ENCODE results near the gene GINM1.

Gene GINM1, protein sequence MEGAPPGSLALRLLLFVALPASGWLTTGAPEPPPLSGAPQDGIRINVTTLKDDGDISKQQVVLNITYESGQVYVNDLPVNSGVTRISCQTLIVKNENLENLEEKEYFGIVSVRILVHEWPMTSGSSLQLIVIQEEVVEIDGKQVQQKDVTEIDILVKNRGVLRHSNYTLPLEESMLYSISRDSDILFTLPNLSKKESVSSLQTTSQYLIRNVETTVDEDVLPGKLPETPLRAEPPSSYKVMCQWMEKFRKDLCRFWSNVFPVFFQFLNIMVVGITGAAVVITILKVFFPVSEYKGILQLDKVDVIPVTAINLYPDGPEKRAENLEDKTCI

DNA sequence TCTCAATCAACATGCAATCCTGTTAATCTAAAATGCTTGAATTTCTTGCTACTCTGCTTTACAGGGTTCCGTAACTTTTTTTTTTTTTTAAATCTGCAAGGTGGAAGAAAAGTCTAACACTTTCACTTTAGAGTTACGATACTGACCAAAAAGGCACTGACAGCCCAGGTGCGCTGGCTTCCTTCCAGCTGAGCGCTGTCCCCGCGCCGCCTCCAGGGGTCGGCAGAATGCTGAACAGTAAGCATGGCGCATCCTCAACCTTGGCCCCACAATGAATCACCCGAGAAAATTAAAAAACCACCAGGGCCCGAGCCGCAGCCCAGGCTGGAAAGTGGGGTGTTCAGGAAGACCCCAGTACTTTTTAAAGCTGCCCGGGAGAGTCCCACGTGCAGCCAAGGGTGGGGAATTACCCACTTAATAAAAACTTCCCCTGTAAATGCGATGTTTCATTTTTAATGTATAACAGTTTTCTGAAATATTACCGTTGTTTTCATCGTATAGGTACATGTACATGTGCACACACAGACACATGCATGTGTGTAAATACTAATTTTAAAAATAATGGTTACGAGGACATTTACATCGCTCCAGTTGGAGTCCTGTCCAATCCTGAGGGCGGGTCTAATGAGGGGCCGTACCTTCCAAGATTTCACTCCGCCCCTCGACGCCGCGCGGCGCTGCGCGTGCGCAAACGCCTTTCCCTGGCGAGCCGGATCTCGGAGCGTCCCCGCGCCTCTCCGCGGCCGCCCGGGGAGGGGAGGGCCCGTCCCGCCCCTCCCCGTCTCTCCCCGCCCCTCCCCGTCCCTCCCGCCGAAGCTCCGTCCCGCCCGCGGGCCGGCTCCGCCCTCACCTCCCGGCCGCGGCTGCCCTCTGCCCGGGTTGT lies at the start of gene GINM1:
Gene GINM1 (plus strand): TSS at position 849 of the 883 bp plus-strand sequence. CDS start 40 bp downstream, outside the sequence.
- DNase-seq = peak; percentile 97

DNA sequence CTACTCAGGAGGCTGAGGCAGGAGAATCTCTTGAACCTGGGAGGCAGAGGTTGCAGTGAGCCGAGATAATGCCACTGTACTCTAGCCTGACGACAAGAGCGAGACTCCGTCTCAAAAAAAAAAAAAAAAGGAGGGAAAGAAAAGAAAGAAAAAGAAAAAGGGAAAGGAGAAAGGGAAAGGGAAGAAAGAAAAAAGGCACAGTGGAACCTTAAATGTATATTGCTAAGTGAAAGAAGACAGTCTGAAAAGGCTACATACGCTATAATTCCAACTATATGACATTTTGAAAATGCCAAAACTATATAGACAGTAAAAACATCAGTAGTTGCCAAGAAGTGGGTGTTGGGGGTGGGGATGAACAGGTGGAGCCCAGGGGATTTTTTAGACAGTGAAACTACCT lies 36.5 kb upstream of the GINM1 start:
- no peak for DNase-seq

DNA sequence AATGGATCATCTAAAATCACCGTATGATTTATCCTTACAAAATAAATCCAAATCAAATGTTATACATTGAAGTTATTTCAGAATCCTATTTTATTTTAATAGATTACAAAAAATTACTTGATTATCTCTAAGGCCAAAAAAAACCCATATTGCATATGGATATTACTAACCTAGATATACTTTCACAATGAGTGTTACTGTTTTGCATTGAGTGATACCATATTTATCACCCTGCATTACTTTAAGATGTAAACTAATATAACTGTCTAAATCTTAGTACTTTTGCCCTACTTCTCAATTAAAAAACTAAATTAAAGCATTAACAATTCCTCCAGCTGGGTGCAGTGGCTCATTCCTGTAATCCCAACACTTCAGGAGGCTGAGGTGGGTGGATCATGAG lies 31.4 kb upstream of the GINM1 start:
- DNase-seq = no peak

DNA sequence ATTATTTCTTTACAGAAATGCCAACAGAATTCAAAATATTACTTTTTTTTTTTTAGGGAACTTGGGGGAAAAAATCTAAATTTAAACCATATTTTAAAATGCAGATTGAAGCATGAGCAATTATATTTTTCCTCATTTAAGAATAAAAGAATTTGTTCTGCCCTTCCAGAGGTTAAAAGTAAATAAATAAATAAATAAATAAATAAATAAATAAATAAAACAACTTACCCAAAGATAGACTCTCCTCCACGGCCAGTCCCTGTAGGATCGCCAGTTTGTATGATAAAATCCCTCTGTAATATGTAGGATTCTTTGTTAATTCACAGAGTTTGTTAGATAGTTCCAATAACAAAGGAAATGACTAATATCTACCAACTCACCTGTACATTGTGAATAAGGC lies 25.0 kb upstream of the GINM1 start:
- DNase-seq = no peak

DNA sequence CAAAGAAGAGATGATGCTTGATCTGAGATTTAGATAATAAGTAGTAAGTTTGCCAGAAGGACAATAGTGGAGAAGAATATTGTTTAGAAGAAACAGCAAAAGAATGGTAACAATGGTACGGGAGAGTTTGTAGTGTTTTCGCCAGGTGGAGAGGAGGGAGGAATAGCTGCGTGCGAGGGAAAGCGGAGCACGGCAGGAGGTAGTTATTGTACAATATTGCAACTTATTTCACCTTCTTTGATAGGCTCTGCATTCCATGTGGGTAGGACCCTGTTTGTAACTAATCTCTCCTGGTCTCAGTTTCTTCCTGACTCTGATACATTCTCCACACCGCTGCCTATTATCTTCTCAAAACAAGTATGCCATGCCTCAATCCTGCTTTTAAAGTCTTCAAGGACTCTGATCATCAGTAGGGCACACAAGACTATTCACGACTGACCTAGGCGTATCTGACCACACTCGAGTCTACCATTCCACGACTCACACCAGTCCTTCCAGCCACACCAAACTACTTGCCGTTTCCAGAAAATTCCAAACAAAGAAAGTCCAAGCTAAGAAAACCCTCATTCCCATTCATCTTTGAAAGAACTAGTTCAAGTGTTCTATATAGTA lies 21.4 kb upstream of the GINM1 start:
- DNase-seq = no peak

DNA sequence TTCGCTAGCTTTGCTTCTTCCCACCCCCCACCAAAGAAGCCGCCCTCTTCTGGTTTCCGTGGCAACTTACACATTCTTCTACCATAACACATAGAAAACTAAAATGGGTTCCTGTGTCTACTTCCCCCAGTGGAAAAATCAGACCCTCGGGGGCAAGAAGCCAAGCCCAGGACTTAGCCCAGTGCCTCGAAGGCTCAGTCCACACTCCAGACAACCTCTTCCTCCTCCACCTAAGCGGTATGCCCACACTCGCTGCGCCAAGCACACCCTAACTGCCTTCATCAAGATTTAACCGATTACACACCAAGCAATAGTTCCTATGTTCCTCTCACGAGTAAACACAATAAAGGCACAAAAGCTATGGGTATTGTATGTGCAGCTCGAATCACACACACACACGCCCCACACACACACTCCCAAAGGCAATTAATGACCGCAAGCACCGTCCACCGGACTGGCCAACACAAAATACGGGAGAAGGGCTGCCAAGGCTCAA lies 20.9 kb upstream of the GINM1 start:
- DNase-seq = no peak

DNA sequence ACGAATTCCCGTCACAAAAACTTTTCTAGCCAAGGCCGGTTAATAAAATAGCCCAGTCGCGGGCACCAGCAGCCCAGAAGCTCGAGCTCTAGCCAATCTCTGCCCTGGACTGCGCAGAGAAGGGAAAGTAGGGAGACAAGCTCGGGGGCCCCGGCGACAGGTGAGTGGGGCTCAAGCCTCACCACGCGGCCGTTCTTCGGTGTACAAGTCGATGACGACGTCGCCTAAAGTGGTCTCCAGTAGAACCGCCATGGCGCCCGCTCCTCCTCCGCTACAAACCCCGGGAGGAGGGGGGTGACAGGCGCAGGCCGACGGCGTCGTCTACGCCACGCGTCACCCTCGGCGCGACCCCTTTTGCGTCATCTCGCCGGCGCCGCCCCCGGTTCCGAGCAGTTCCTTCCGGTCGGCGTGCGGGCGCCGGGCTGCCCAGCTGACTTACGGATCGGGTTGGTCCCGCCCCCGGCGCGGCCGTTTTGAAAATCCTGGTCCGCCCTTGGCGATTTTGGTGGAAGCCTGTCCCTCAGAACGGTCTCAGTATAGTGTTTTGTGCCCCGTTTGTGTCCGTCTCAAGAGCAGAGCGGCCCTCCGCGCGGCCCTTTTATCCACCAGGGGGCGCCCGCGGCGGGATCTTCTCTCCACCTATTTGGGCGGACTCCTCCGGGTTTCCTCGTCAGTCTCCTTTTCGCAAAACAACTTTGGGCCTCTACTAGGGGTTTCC lies 20.3 kb upstream of the GINM1 start, which contains the start of gene PPIL4:
Gene PPIL4 (minus strand): TSS at position 290 of the 718 bp plus-strand sequence. CDS start 38 bp downstream, at position 252.
- DNase-seq = peak; percentile 96

DNA sequence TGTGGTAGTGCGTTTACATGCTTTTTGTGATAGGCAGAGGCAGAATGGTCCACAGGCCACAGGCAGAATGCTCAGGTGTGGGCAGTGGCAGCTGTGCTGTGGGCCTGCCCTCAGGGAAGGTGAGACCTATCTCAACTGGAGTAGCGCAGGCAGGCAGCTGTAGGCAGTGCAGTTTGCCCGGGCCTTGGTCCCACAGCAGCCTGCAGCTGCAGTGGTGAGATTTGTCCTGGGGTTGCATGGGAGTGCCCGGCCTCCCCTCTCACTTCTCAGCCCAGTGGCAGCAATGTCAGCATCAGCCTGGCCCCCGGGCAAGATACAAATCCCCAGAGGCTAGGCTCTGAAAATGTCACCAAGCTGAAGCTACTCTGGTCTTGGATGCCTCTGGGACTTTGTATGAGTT lies 14.3 kb upstream of the GINM1 start:
- DNase-seq = no peak

DNA sequence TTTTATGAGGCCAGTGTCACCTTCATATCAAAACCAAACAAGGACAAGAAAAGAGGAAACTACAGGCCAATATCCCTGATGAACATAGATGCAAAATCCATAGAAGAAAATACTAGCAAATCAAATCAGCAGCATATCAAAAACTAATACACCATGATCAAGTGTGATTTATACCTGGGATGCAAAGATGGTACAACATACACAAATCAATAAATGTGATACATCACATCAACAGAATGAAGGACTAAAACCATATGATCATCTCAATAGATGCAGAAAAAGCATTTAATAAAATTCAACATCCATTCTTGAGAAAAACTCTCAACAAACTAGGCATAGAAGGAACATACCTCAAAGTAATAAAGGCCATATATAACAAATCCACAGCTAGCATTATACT lies 8.1 kb upstream of the GINM1 start:
- DNase-seq = no peak

DNA sequence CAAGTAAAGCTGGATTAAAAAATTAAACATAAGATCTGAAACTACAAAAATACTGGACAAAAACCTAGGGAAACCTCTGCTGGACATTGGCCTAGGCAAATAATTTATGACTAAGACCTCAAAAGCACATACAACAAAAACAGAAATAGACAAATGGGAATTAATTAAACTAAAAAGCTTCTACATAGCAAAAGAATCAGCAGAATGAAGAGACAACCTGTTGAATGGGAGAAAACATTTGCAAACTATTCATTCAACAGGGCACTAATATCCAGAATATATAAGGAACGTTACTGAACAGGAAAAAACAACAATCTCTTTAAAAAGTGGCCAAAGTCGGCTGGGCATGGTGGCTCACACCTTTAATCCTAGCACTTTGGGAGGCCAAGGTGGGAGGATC lies 6.8 kb upstream of the GINM1 start:
- no peak for DNase-seq

DNA sequence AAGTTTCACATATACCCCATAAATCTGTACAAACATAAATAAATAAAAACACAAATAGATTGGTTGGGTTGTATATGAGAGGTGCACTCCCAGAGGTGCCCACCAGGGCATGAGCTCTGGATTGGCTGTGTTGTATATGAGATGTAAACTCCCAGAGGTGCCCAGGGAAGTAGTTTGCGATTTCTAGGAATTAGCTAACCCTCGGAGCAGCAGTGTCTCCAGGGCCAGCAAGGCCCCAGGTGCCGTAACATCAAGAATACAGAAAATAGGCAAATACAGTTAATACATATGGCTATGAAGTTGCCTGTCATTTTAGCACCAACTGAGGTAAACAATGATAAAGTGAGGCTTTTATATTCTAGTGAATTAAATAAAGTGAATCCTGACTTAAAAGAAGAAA lies 5.4 kb upstream of the GINM1 start:
- no peak for DNase-seq

DNA sequence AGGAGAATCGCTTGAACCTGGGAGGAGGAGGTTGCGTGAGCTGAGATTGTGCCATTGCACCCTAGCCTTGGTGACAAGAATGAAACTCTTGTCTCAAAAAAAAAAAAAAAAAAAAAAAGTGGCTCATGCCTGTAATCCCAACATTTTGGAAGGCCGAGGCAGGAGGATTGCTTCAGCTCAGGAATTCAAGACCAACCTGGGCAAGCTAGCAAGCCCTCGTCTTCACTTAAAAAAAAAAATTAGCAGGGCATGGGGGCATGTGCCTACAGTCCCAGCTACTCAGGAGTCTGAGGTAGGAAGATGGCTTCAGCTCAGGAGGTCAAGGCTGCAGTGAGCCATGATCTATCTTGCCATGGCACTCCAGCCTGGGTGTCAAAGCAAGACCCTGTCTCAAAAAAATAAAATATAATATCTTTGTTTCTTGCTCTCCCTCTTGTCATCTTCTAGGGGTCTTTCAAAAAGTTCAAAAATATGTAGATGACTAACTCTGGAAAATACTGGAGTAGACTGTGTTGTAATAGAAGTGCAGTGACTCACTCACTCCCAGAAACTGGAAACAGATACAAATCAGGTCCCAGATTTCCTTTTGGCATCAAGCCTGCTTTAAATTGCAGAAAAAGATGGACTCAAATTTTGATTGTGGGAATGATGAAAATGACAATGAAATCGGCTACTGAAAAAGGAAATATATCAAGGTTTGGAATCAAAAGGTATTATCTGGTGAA lies 2.8 kb upstream of the GINM1 start:
- no peak for DNase-seq

DNA sequence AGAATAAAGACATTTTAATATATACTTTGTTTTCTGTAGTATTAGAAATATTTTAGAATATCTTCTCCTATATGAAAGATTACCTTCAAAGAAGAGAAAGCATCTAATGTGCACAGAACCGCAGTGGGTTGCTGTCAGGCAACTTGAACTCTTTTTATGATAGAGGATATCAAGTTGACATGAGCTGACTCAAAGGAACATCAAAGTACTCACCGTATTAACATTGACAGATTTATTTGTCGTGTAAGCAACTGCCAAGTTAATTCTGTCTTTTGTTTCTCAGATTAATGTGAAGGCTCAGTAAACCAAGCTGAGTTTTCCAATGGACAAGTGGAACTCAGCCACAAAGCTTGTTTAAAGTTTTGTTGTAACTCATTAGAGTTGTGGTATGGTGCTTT lies 2.2 kb upstream of the GINM1 start:
- no peak for DNase-seq

DNA sequence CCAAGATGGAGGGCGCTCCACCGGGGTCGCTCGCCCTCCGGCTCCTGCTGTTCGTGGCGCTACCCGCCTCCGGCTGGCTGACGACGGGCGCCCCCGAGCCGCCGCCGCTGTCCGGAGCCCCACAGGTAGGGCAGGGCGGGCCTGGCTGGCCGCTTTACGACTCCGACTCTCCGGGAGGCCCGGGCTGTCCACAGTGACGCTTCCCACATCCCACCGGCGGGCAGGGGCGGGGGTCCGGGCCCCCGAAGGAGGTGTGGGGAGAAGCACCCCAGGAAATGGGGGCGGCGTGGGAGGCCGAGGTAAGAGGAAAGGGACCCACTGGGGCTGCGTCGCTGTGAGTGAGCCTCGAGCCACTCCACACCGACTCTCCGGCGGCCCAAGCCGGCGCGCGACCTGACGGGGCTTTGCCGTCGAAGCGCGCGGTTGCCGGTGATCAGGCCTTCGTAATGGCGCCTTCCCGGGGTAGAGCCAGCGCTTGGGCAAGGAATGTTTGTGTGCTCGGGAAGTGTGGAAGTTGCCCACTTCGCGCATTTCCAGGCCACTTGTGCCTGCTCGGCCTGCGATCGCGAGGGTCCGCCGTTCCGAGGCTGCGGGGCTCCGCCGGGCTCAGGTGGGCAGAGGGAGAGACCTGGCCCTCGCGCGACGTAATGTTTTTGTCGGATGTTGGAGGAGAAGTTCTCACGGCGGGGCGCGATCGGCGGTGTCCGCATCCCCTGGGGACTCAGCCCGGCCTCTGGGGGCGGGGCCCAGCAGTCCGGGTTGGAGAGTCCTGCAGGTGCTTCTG lies 427 bp downstream of the GINM1 start:
- DNase-seq = peak; percentile 42

DNA sequence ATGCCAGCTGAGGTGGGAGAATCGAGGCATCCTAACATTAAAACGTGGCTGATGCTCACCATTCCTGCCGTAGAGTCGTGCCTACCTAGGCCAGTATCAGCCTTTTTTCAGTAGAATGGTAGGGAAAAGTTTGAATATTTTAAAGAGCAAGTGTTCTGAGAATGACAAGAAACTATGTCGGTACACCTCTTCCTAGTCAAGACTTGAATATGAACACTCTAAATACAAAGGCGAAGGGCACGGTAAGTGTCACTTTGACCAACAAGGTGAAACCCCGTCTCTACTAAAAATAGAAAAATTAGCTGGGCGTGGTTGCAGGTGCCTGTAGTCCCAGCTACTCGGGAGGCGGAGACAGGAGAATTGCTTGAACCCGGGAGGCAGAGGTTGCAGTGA lies 1.0 kb downstream of the GINM1 start:
- no peak for DNase-seq

DNA sequence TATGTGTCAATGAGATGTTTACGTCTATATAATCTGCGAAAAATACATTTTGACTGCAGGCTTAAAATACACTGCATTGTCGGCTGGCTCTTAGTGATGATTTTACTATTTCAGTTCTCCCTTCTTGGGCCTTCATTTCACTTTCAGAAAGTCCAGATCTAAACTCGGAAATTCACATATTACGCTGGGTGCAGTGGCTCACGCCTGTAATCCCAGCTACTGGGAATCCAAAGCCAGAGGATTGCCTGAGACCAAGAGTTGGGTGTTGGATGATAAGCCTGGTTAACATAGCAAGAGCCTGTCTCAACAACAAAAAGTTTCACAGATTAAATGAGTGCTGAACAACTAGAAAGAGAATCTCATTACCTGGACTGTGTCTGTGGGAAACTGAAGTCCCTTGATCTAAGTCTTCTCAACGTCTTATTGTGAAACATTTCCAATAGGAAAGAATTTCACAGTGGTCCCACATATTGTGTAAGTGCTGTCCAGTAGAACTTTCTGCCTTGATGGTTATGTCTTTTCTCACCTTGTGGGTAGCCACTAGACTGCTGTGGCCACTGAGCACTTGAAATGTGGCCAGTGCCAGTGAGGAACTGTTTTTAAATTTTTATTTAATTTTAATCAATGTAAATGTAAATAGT lies 1.9 kb downstream of the GINM1 start:
- no peak for DNase-seq

DNA sequence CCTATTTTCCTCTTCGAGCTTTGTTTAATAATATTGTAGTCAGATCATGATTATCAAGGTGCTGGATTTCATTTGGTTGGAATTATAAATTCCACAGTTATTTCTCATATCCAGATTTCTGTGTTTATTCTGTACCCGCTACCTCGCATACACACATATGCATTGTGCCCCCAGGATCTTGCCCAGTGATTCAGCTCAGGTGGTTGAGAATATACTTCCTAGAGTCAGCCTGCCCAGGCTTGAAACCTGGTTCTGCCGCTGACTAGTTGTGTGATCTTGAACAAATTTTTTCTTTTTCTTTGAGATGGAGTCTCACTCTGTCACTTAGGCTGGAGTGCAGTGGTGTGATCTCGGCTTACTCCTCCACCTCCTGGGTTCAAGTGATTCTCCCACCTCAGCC lies 14.7 kb downstream of the GINM1 start:
- no peak for DNase-seq

DNA sequence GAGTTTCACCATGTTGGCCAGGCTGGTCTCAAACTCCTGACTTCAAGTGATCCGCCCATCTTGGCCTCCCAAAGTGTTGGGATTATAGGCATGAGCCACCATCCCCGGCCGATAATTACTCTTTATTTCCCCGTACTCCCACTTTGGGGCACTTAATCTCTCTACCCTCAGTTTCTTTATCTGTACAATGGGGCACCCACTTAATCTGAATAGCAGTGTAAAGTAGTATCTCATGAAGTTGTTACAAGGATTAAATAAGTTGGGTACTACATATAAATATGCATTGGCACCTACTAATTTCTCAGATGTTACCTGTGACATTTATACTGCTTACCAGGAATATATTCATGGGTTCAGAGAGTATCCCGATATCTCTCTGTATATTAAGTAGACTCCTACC lies 15.2 kb downstream of the GINM1 start:
- DNase-seq = no peak

DNA sequence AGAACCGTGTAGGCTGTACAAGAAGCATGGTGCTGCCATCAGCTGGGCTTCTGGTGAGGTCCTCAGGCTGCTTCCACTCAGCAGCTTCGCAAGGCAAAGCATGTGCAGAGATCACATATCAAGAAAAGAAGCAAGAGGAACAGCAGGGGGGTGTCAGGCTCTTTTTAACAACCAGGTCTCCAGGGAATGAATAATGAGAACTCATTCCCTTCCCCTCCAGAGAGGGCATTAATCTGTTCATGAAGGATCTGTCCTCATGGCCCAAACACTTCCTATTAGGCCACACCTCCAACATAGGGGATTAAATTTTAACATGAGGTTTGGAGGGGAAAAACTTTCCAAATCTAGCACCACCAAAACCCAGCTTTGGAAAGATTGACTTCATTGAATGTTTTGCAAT lies 20.0 kb downstream of the GINM1 start:
- no peak for DNase-seq

DNA sequence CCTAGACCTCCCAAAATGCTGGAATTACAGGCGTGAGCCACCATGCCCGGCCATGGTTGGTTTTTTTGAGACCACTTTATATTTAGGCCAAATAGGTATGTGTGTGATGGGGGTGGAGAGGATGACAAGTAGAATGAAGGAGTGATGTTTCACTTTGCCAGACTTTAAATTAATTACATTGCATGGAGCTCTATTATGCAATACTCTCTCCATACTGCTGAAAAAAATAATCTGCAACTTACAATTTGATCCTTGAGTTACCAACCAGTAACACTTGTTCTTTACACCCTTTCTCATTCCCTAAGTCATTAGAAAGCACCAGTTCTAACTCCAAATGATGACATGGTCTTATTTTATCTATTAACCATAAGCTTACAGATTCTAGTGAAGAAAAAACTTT lies 26.8 kb downstream of the GINM1 start:
- no peak for DNase-seq

DNA sequence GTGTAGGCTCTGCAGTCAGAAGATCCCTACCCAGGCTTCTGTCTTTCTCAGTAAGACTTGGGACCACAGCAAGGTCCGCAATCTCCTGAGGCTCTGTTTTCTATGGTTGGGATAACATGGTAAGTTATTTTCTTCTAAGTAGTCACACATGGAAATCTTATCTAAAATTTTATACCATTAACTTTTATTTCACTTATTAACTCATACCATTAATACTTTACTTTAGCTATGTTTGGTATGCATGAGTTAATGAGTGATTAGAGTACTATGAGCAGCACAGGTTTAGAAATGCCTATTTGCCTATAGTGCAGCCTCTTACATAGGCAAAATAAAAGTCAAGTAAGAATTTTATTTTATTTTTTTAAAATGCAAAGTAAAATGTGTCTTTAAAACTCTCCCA lies 27.2 kb downstream of the GINM1 start:
- DNase-seq = no peak

All from NCI-H774 (cell line).